IPS DF 19.7 (cell line): Measurements from ENCODE around the gene GABBR1.

Source experiments
- DNase-seq: peaks from one replicate; pipeline ENCODE4 v3.0.0-alpha.2; 2013; ENCODE audit warnings: low read depth, low spot score

GABBR1 gene

DNA sequence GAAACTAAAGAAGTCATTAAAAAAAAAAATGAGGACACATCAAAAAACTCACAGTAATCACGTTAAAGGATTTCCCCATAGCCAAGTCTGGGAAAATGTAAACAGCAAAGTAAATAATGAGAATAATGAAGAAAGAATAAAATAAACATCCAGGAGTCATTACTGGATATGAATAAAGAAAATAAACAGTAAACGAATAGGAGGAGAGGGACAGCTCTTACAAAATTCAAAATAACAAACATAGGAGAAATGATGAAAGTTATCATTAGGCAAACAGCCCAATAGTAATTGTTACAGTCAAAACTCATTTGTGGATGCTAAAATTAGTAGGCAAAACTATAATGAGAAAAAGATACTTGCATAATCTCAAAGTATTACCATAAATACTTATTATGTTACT, 65.4 kb downstream of the GABBR1 start:
- DNase-seq, result no peak

DNA sequence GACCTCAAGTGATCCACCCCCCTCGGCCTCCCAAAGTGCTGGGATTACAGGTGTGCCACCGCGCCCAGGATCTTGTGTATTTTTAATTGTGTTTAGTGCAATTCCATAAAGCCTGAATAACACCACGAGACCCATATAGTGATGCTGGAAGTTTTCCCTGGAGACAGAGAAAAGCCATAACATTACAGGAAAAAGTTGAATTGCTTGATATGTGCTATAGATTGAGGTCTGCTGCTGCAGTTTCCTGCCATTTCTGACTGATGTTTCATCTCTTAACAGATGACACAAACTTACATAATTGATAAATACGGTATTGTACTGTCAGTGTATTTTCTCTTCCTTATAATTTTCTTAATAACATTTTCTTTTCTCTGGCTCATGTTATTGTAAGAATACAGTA, 66.1 kb downstream of the GABBR1 start:
- no peak for DNase-seq

DNA sequence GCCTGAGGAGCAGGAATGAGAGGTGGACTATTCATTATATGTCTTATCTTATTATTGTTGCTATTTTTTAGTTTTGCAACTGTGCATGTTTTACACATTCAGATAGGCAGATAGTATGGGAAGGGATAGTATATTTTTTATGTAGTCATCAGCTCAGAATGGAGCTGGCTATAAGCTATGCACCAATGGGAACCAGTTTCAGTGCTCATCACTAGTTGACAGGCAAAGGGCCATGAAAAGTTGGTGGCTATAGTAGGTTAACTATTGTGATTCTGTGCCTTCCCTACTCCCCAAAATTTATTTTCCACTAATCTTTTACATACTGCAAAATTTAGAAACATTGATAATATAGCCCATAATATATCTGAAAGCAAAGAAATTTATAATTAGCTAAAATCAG, 68.1 kb downstream of the GABBR1 start:
- DNase-seq, result no peak

DNA sequence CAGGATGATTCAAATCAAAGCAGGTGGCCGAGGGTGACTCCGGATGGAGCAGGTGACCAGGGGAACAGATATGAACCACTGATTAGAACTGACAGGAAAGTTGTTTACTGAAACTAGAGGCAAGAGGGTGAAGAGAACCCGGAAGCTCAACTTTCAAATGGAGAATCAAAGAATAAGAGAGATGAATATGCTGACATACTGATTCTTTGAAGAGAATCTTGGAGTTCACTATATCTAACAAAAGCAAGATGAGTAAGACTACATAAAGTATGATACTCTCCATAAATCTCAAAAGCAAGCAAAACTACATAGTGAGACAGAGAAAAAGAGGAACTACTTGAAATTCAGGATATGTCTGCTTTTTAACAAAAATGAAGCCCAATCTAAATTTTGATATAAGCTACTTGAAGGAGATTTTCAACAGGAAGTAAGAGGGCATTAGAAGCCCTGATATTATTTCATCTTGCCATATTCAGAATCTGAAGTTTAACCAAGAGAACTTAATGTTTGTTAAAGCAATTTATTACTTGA, 69.5 kb downstream of the GABBR1 start:
- no peak for DNase-seq

DNA sequence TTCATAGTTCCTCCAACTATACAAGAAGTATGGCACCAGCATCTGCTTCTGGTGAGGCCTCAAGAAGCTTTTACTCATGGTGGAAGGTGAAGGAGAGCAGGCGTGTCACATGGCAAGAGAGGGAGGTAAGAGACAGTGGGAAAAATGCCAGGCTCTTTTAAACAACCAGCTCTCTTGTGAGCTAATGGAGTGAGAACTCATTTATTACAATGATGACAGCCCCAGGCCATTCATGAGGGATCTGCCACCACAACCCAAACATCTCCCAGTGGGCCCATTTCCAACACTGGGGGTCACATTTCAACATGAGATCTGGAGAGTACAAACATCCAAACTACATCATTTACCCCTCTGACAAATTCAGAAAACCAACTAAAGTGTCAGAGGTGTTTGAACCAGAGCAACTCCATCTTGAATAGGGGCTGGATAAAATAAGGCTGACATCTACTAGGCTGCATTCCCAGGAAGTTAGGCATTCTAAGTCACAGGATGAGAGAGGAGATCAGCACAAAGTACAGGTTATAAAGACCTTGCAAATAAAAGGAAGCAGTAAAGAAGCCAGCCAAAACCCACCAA, 71.3 kb downstream of the GABBR1 start:
- DNase-seq, result no peak

DNA sequence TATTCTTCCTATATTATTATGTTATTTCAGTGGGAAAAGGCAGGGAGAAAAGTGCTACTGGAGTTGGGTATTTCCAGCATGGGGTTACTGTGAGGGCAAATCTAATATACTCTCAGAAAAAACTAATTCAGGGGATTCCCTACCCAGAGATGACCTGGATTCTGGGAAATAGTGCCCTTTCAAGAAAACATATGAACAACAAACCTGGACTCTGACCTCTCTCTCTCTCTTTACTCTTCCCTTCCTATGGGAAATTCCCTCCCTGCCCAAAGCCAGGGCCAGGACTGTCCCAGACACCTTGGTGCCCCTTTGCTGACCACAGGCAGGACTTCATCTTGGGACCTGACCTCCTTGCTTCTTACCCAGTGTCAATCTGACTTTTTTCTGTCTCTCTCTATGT, 71.9 kb downstream of the GABBR1 start:
- no peak for DNase-seq

DNA sequence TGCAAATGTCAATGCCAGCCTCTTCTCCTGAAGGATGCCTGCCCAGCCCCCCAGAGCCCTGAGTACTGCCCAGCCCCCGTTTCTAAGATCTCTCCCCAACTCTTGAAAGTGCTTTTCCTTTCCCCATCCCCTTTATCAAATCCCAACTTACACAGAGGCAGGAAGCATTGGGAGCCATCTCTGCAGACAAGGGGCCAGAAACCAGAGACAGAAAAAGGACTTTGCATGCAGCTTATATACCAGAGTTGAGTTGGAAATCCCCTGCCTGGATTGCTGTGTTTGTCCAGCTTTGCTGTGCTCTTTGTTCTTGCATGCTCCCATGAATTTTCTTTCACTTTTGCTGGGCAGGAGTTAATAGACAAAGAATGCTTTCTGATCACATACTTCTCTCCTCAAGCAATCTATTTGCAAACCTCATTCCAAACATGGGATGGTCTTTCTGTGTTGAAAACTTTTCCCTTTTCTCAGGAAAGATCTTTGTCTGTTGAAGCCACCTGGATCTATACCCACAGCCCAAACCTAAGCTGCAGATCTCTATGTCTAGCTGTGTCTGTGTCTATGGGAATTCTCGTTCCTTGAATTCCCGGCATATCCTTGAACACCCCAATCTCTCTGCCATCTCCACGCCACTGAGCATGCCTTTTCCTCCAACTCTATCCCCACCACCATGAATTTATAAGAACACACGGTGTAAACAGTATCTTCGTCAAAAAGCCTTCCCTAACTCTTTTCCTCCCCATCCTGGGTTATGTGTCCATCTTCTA, 73.3 kb downstream of the GABBR1 start, which contains the start of gene UBD:
UBD (minus strand) TSS at position 209 of the 764 bp plus-strand sequence; CDS start at position 178, 31 bp downstream.
- no peak for DNase-seq

DNA sequence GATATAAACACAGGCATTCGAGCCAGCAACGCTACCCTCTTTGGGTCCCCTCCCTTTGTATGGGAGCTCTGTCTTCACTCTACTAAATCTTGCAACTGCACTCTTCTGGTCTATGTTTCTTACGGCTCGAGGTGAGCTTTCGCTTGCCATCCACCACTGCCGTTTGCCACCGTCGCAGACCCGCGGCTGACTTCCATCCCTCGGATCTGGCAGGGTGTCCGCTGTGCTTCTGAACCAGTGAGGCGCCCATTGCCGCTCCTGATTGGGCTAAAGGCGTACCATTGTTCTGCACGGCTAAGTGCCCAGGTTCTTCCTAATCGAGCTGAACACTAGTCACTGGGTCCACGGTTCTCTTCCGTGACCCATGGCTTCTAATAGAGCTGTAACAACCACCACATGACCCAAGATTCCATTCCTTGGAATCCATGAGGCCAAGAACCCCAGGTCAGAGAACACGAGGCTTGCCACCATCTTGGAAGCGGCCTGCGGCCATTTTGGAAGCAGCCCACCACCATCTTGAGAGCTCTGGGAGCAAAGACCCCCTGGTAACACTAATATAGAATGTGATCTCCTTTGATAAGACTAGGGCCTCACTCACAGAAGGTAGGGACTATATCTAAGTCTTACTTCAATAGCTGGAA, 74.4 kb downstream of the GABBR1 start:
- DNase-seq, result no peak

DNA sequence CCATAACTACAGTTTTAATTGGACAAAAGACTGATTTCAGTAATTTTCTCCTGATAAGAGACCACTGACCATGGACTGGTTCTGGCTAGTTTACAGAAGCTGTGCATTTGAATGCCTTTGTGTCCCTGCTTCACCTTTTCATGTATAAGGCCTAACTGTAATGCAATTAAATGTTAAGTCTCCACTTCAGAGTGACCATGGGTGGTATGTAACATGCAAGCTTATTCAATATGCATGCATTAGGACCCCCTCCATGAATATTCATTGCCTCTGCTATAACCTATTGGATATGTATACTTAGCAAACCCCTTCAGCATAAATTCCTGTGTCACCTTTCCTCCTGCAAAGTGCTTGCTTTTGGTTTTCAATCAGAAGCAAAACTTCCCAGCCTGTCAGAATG, 75.7 kb downstream of the GABBR1 start:
- DNase-seq, result no peak

DNA sequence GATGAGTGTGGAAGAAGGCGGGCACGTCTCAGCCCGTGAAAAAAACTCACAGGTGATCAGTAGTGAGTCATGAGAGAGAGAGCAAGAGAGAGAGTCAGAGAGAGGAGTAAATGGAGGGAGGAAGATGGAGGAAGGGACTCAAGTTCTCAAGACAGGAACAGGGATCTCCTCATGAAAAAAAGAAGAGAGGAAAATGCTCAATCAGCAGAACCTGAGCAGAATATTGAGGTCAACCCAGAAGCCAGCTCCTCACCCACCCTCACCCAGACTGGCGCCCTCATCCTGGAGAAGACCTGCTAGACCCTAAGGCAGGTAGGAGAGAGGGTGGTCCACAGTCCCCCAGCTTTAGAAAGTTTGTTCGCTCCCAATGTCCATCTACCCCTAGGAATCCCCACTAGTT, 78.2 kb downstream of the GABBR1 start:
- no peak for DNase-seq

DNA sequence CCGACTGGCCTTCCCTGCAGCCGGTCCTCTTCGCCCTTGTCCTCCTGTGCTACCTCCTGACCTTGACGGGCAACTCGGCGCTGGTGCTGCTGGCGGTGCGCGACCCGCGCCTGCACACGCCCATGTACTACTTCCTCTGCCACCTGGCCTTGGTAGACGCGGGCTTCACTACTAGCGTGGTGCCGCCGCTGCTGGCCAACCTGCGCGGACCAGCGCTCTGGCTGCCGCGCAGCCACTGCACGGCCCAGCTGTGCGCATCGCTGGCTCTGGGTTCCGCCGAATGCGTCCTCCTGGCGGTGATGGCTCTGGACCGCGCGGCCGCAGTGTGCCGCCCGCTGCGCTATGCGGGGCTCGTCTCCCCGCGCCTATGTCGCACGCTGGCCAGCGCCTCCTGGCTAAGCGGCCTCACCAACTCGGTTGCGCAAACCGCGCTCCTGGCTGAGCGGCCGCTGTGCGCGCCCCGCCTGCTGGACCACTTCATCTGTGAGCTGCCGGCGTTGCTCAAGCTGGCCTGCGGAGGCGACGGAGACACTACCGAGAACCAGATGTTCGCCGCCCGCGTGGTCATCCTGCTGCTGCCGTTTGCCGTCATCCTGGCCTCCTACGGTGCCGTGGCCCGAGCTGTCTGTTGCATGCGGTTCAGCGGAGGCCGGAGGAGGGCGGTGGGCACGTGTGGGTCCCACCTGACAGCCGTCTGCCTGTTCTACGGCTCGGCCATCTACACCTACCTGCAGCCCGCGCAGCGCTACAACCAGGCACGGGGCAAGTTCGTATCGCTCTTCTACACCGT, 79.5 kb downstream of the GABBR1 start:
- no peak for DNase-seq

DNA sequence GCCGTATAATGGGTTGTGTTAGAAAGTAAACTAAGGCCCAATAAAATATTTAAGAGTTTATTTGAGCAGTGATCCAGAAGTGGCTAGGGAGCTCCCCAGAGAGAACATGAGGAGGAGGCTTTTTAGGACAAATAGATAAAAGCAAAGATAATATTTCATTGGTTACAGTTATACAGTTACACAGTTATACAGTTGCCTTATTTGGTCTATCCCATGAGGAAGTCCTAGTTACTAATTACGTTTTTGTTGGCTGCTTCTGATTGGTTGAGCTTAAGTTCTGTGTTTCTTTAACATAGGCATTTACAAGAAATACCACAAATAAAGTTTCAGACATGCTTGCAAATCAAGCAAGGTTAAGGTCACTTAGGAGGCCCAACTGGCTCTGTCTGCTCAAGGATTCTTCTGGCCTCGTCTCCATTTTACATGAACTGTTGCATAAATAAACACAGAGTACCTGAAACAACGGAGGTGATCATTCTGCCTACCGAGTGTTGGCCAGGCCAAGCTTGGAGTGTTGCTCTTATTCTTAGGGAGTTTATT, 80.4 kb downstream of the GABBR1 start:
- DNase-seq, result no peak

DNA sequence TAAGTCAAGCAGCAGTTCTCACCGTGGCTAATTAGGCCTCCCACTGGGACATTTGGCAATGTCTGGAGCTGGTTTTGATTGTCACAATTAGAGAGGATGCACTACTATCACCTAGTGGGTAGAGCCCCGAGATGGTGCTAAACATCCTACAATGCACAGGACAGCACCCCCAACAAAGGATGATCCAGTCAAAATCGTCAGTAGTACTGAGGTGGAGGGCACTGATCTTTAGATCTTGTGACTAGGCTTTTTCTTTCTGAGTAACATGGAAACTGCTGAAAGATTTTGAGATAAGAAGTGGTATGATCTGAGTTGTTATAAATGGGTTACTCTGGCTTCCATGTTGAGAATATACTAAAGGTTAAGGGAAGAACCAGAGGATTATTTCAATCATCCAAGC, 85.4 kb downstream of the GABBR1 start:
- DNase-seq, result no peak

DNA sequence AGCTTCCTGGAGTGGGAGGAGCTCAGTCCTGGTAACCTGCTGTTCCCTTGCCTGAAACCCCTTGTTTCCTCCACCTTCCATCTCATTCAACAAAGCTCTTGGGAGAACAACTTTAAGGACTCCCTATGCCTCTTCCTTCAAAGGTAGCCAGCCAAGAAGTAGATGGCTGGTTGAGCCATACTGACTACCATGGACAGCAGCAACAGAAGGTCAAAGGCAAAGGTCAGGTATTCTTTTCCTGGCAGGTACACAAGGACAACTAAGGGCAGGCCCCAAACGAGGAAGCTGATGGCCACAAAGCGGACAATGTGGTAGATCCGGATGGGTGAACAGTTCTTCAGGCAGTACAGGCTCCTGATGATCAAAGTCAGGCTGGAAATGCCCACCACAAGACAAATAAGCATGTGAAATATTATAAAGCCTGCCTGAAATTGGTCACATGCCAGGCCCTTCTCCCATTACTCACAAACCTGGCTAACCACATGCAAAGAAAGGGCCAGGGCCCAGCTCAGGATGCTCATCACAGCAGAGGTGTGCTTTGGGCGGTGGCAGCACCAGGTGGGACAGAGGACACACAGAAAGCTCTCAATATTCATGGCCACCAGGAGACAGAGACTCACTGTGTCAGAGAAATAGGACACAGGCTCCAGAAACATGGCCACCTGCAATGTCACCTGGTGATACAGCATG, 95.1 kb downstream of the GABBR1 start:
- DNase-seq, result no peak

DNA sequence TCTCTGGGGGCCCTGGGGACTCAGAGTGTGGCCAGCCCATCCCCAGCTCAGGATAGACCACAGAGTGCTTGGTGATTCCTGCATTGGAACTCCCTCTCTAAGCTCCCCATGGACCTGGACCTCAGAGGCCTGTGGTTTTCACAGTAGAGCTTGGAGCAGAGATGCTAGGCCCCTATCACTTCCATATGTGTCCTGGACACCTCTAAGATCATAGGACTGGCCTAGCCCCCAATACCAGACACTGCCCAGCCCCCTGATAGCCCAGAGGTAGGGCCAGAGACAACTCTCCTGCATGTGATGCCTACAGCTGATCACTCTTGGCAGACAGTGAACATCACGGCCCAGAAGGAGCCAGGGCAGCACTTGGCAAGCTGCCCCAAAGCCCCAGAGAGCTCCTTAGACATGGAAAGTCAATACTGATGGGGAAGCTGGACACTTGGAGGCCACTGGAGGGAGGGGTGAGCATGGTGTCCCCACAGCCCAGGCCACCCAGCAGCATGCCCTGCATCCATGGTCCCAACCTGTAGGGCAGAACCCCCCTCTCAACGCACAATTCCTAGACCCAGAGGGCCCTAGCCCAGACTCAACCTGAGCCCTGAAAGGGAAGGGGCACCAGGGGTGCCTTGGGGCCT, 100.5 kb downstream of the GABBR1 start:
- DNase-seq, result no peak

DNA sequence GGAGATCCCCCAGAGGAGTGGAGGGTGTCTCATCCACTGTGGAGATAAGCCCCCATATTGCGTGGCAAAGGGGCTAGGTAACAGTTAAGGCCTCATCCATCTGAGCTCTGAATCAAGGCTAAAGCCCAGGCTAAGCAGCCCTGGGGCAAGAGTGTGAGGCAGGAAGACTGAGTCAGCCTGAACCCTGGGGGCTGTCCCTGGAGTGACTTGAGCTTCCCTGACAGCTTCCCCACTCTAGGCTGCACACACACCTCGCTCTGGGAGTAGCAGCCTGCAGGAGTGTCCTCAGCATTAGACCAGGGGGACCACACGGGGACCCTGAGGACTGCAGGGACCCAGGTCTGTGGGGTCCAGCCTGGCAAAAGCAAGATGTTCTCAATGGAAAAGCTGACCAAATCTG, 101.3 kb downstream of the GABBR1 start:
- no peak for DNase-seq

DNA sequence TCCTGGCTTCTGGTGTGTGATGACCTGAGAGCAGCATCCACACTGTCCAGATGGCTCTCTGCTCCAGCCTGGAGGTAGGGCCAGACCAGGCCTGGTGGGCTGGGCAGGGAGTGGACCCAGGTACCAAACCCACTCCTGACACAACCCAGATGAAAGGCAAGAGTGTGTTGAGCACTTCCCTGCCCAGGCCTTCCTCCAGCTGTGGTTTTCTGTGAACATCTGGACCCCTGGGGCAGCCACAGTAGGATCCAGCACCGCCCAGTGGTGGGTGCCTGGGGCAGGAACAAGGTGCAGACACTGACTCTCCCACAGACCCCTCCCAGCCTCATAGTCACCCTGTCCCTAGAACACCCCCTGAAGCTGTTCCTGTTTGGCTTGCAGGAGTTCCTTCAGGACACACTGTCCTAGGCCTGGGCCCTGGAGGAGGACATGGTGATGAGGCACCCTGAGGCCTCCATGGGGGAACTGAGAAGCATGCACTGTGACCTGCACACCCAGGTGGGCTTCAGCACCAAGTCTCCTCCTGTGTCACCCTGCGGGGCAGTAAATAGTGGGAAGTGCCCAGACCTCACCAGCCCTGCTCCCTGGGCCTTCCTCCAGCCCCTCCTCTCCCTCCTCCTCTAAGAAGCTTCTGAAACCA, 102.2 kb downstream of the GABBR1 start:
- DNase-seq, result no peak

DNA sequence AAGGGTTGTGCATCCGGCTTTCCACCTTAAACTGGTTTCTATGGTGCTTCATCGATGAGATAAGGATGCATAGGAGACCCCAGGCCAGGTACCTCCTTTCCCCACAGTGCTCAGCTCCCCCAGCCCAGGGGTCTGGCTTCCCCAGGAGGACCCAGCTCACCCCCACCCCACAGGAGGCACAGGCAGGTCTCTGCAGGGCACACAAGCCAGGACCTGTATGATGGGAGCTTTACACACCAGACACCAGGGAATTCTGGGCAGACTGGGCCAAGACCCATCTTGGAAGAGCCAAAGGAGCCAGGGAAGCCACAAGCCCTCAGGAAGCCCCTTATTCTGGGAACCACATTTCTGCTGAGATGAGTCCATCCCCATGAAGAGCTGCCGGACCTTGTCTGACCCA, 103.0 kb downstream of the GABBR1 start:
- DNase-seq, result no peak

DNA sequence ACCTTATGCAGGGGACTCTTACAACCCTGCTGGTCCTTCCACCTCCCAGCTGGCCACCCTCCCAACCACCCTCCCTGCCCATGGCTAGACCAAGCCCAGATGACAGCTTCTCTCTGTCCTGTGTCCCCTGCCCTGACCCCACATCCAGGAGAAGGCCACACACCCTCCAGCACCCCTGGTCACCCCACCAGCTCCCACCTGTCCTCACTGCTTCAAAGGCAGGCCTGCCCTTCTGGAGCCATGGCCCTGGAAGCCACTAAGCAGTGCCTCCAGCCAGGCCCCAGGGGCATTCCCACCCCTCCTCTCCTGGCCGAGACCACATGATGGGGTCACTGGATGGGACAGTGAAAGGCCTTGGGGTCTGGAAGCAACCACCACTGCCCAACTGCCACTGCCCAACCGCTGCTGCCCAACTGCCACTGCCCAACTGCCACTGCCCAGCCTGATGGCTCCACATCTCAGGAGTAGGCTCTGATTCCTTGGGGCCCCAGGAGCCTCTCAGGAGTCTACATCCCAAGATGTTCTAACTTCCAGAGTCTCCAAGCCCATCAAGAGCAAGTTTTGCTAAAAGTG, 103.9 kb downstream of the GABBR1 start:
- DNase-seq, result no peak
